ENCODE results near the gene LMCD1. TPM values are rescaled to one million over a fixed set of nuclear protein-coding genes. Genes with fewer than 3 reads are reported as not detected.

LMCD1 gene
- total and polyA plus RNA-seq, 2 of the 8 experiments (the other 6 are each of a cell fraction or from before 2014, with no cell fraction given): 12.3 to 26.5 TPM

DNA sequence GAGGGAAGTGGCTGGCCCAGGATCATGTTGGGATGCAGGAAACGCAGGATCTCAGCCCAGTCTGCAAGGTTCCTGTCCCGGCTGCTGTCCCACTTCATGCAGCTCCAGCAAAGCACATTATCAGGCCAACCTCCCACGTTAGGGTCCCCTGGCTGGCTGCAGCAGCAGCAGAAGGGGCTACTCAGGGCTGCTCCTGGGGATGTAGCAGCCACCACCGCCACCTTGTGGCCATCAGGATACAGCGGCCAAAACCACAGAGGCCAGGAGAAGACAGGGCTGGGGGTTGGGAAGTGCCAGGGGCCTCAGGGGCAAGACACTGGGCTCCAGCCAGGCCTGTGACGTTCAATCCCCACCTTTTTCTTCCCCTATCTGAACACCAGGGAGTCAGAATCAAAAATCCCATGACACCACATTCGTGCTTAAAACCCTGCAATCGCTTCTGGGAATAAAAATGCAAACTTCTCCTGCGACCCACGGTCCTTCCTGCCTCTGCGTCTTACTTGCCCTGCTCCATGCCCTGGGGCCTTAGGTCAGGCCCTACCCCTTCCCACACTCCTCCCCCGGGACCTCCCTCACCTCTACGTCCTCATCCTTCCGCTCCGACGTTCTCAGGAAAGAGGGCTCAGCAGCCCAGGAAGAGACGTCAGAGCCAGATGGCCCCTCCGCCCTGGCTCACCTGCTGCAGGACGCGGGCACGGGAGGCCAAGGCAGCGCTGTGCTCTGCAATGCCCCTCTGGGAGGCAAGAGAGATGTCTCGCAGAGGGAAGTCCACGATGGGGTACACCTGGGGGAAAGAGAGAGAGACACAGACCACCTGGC, 121.5 kb downstream of the LMCD1 start (continued):
- no peak for TF ChIP-seq MAFK (IDR thresholded peaks at IDR 0.05; ENCODE audit: low read depth, low read length)
- no peak for TF ChIP-seq CTBP2 (IDR thresholded peaks at IDR 0.05; ENCODE audit: borderline replicate concordance, insufficient read depth, insufficient read length, low read length)
- peak; percentile 84 for TF ChIP-seq ASH2L (IDR thresholded peaks at IDR 0.05; ENCODE audit: low read length)
- 0 out of 2 replicates have a peak, but pooled peaks have one; percentile 20 for TF ChIP-seq JUN (IDR thresholded peaks at IDR 0.05; ENCODE audit: low read depth, low read length)
- peak; percentile 60 for TF ChIP-seq TBP (IDR thresholded peaks at IDR 0.05; ENCODE audit: low read depth, low read length)
- no peak for TF ChIP-seq SRF (IDR thresholded peaks at IDR 0.05; ENCODE audit: low read depth, low read length)
- no peak for TF ChIP-seq ZNF274 (IDR thresholded peaks at IDR 0.05; ENCODE audit: borderline replicate concordance, extremely low read depth, low read length)
- no peak for TF ChIP-seq KDM4A (IDR thresholded peaks at IDR 0.05; ENCODE audit: low read depth, low read length, severe bottlenecking)
- no peak for TF ChIP-seq NRF1 (IDR thresholded peaks at IDR 0.05; ENCODE audit: low read depth, low read length)
- no peak for TF ChIP-seq BACH1 (IDR thresholded peaks at IDR 0.05; ENCODE audit: low read length)
- no peak for TF ChIP-seq KDM5A (IDR thresholded peaks at IDR 0.05; ENCODE audit: low read length)
- TF ChIP-seq, protein P1, sequence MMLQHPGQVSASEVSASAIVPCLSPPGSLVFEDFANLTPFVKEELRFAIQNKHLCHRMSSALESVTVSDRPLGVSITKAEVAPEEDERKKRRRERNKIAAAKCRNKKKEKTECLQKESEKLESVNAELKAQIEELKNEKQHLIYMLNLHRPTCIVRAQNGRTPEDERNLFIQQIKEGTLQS (IDR thresholded peaks at IDR 0.05; ENCODE audit: insufficient read depth, low read depth, low read length): no peak
- peak; percentile 99 for TF ChIP-seq RAD21 (IDR thresholded peaks at IDR 0.05 in 1 of 2, conservative IDR thresholded peaks at IDR 0.05 in 1 of 2; ENCODE audit: low read depth in 2 of 2, low read length in 2 of 2)
- TF ChIP-seq SP2 (IDR thresholded peaks at IDR 0.05; ENCODE audit: low read length): no peak
- no peak for TF ChIP-seq GTF2F1 (IDR thresholded peaks at IDR 0.05; ENCODE audit: borderline replicate concordance, low read depth, low read length)
- no peak for TF ChIP-seq CEBPB (IDR thresholded peaks at IDR 0.05; ENCODE audit: low read depth, low read length)
- TF ChIP-seq EZH2 (IDR thresholded peaks at IDR 0.05; ENCODE audit: low read depth, low read length, severe bottlenecking): no peak
- no peak for TF ChIP-seq SAP30 (IDR thresholded peaks at IDR 0.05; ENCODE audit: insufficient read depth, insufficient replicate concordance, low read length)
- TF ChIP-seq, protein P2, sequence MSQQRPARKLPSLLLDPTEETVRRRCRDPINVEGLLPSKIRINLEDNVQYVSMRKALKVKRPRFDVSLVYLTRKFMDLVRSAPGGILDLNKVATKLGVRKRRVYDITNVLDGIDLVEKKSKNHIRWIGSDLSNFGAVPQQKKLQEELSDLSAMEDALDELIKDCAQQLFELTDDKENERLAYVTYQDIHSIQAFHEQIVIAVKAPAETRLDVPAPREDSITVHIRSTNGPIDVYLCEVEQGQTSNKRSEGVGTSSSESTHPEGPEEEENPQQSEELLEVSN (IDR thresholded peaks at IDR 0.05): no peak
- TF ChIP-seq CHD2 (IDR thresholded peaks at IDR 0.05; ENCODE audit: low read length): peak; percentile 69; the same call in 1 of the 2 replicates
- TF ChIP-seq, protein P3, sequence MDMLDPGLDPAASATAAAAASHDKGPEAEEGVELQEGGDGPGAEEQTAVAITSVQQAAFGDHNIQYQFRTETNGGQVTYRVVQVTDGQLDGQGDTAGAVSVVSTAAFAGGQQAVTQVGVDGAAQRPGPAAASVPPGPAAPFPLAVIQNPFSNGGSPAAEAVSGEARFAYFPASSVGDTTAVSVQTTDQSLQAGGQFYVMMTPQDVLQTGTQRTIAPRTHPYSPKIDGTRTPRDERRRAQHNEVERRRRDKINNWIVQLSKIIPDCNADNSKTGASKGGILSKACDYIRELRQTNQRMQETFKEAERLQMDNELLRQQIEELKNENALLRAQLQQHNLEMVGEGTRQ (IDR thresholded peaks at IDR 0.05; ENCODE audit: low read length): no peak

Measured in H1 (cell line).